PFSK-1 (cell line): ENCODE data around the gene ATP6AP1.

Source experiments
- FOXP2 ChIP-seq: optimal IDR thresholded peaks from 2 replicates; pipeline ENCODE3; 2011; ENCODE audit warnings: borderline replicate concordance, control low read depth, inconsistent platforms; ENCODE audit not compliant: insufficient read depth; ENCODE audit errors: extremely low read length, extremely low read depth
- POLR2AphosphoS5 ChIP-seq: IDR thresholded peaks from 2 replicates; pipeline ENCODE4 v1.6.1; 2012; ENCODE audit warnings: low read depth, mild to moderate bottlenecking, control low read depth, low read length, moderate library complexity
- REST ChIP-seq, 2 experiments: IDR thresholded peaks; 2 replicates each; pipeline versions ENCODE4 v1.6.1 to v1.8.0; 2011 to 2012; ENCODE audit warnings: low read depth in 2 of 2, low read length in 2 of 2, control low read depth in 1 of 2, inconsistent platforms in 1 of 2, mild to moderate bottlenecking in 1 of 2, moderate library complexity in 1 of 2; ENCODE audit not compliant: insufficient read depth in 1 of 2
- SIN3A ChIP-seq: IDR thresholded peaks from 2 replicates; pipeline ENCODE4 v1.6.1; 2012; ENCODE audit warnings: mild to moderate bottlenecking, low read length, moderate library complexity, borderline replicate concordance; ENCODE audit not compliant: insufficient read depth
- TAF1 ChIP-seq: IDR thresholded peaks from 2 replicates; pipeline ENCODE4 v1.6.1; 2012; ENCODE audit warnings: low read length, control low read depth, borderline replicate concordance; ENCODE audit not compliant: insufficient read depth

Gene ATP6AP1

GRCh38 chrX:154401918-154402621 lies 26.4 kb upstream of the ATP6AP1 start:
- TF ChIP-seq REST (IDR thresholded peaks at IDR 0.05; ENCODE audit: insufficient read depth in 1 of 2, low read depth in 2 of 2, low read length in 2 of 2) (no peak), FOXP2 (no peak), POLR2AphosphoS5 (no peak), SIN3A (no peak), TAF1 (no peak)

- no peak for TF ChIP-seq POLR2AphosphoS5
- TF ChIP-seq SIN3A, result no peak
- no peak for TF ChIP-seq TAF1
- no peak for TF ChIP-seq REST (IDR thresholded peaks at IDR 0.05; ENCODE audit: insufficient read depth in 1 of 2, low read depth in 2 of 2, low read length in 2 of 2)
- no peak for TF ChIP-seq FOXP2
Measured at GRCh38 chrX:154402622-154403127, 25.8 kb upstream of the ATP6AP1 start.

GRCh38 chrX:154403192-154403591 lies 25.3 kb upstream of the ATP6AP1 start:
- no peak for TF ChIP-seq SIN3A
- TF ChIP-seq POLR2AphosphoS5, result no peak
- TF ChIP-seq REST (IDR thresholded peaks at IDR 0.05; ENCODE audit: insufficient read depth in 1 of 2, low read depth in 2 of 2, low read length in 2 of 2), result no peak
- no peak for TF ChIP-seq TAF1
- no peak for TF ChIP-seq FOXP2

- no peak for TF ChIP-seq FOXP2
- no peak for TF ChIP-seq POLR2AphosphoS5
- no peak for TF ChIP-seq TAF1
- no peak for TF ChIP-seq REST (IDR thresholded peaks at IDR 0.05; ENCODE audit: insufficient read depth in 1 of 2, low read depth in 2 of 2, low read length in 2 of 2)
Measured at GRCh38 chrX:154403858-154404257, 24.6 kb upstream of the ATP6AP1 start.
